HG03060 (cell line): Measurements from ENCODE around the gene RALGPS1.
"Not testable (repeated sequence)": the region's sequence is repeated elsewhere in the genome, so short reads cannot be mapped to it uniquely, and the experiment has no call there.

Experiments used
- ATAC-seq: cut with Tn5 transposase; IDR thresholded peaks from one replicate; pipeline ENCODE4 v1.9.1; 2021; ENCODE audit warnings: low read depth, moderate number of reproducible peaks; ENCODE audit not compliant: unreplicated experiment

RALGPS1 gene

DNA sequence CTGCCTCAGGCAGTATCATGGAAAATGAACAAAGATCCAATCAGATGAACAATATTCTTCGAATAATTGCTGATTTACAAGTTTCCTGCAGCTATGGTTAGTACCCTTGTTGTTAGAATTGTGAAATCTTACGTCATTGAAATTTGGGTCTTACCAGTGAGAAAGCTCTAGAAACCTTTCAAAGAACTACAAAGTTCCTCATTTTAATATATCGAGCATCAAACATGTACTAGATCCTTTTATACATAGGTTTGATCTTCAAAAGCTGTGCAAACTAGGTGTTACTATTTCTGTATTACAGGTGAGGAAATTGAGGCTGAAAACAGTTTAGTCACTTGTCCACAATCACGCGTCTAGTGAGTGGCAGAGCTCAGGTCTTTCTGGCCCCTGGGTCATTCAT lies 251.5 kb downstream of the RALGPS1 start:
- no peak for ATAC-seq

DNA sequence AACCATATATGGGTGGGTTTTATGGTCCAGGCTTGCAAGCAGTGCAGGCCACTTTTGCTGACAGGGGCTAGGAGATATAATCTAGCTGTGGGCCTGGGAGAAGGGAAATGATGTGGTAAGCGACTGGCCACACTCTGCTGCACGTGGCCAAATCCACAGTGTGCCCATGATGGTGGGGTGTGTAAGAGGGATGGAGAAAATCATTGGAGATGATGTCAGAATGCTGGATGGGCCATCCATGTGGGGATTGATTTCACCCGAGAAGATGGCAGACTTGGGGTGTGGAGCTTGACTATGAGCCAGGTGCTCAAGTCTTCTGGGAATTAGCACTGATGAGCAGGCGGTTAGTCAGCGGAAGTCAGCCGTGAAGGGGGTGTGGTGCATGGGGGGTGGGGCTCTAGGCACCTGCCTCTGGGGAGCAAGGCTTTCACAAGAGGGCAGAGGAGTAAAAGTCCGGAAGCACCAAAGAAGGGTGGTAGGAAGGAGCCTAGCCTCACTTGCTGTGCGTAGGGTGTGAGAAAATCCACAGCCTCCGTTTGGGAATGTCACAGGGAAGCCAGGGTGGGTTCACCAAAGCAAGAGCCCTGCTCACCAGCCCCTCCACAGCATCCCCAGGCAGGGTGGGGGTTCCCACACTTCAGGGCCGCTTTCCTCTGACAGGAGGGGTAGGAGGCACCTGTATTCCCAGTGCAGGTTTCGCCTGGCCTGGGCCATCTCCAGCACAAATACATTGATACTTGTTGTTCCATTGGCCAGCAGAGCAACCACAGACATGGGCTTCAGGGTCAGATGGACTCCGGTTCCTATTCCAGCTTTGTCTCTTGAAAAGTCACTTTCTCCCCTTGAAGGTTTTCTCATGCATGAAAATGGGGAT lies 252.3 kb downstream of the RALGPS1 start:
- ATAC-seq = peak; percentile 36

DNA sequence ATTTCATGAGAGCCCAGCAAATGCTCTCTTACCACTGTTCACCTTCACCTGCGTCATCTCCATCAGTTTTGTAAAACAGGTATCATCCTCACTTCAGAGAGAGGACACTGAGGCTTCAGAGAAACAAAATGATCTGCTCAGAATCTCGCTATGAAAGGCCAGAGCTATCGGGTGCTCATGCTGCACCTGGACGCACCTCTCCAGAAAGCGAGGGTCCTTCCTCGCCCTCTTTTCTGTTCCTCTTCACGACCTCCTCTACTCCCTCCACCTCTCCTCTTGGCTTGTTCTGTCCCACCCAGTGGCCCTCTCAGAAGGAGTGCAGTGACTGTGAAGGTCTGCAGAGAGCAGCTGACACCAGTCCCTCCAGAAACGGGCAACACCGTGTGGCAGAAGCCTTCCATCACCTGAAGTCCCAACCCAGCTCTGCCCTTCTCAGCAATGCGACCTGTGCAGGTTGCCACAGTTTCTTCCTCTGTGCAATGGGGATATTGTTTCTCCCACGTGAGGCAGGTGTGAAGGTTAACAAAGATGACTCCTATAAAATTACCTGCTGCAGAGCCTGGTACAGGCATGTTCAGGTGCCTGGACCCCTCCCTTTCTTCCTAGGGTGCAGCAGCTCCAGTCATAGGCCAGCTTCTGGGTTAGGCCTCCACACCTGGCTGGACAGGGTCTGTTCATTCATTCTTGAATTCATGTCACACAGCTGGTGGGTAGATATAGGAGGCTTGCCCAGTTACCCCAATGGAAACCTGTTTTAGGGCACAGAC lies 253.2 kb downstream of the RALGPS1 start:
- ATAC-seq = no peak

DNA sequence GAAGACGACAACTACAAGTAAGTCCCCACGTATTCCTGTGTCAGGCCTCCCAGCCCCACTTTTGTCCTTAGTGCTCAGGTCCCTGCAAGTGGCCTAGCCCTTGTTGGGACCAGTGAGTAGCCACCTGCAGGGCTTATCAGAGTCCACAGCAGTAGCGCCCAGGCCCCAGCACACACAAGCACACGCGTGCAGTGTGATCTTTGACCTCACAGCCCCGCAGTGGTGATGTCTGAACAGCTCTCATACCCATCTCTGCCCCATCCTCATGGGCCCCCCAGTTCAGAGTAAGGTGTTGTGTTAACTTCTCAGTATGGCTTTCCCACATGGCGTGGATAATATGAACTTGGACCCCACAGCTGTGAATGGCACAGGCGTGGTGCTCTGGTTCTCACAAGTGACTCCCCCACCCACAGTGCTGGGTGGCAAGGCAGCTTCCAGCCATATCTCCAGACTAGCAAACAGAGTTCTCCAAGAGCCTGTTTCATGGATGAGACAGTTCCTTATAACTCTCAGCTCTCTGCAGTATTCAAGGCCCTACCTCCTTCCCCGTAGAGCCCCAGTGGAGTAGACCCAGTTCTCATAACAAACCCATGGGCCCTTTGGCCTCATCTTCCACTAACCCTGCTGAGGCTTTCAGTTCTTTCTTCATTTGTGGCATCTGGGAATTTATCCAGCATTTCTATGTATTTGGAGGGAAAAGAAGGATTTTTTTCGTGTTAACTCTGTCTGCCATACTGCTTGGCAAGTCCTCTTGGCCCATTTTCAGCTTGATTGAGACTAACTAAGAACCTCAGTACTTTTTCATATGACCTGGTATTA lies 254.4 kb downstream of the RALGPS1 start:
- ATAC-seq = no peak

DNA sequence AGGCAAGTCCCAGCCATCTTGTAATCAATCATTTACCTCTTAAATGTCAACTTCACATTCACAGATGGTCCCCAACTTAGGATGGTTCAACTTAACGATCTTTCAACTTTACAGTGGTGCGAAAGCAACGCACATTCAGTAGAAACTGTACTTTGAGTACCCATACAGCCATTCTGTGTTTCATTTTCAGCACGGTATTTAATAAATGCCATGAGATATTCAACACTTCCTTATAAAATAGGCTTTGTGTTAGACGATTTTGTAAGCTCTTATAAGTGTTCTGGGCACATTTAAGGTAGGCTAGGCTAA lies 254.9 kb downstream of the RALGPS1 start:
- ATAC-seq = no peak

DNA sequence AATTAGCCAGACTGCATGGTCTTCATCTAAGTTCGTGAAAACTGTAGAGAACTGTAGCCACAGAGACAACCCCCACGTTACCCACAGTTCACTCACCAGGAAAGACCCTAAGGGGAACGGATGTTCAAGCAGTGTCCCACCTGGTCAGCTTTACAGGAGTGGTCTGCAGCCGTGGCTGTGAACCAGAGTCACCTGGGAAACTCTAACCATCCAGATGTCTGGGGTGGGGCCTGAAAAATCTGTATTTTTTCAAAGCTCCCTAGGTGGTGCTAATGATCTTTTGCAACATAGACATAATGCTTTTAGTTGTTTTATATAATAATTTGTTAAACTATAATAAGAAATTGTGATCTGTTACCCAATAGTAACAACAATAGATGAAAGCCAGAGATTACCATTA lies 255.5 kb downstream of the RALGPS1 start:
- no peak for ATAC-seq

DNA sequence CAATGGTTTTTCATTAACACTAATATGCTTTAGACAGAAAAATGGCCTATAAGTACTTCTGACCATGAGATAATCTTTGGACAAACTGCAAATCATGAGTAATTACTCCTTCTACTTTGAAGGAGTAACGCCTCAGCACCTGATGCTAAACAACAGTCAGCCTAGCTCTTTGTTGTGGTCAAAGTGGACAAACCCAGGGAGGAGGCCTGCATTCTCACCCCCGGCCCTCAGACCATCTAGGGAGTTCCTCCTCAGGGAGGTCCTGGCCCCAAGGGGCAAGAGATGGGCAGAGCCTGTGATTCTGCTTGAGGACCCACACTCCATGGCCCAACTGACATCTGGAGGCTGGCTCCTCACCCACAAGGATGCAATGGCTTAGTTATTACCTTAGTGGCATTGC lies 256.1 kb downstream of the RALGPS1 start:
- ATAC-seq = no peak

DNA sequence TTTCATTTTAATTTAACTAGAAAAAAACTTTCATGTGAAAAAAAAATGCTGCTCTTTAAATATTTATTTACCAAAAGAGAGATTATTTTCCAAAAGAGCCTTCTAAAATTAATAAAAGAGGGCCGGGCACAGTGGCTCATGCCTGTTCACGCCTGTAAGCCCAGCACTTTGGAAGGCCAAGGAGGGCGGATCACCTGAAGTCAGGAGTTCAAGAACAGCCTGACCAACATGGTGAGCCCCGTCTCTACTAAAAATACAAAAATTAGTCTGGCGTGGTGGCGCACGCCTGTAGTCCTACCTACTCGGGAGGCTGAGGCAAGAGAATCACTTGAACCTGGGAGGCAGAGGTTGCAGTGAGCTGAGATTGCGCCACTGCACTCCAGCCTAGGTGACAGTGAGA lies 256.8 kb downstream of the RALGPS1 start:
- not testable (repeated sequence) for ATAC-seq

DNA sequence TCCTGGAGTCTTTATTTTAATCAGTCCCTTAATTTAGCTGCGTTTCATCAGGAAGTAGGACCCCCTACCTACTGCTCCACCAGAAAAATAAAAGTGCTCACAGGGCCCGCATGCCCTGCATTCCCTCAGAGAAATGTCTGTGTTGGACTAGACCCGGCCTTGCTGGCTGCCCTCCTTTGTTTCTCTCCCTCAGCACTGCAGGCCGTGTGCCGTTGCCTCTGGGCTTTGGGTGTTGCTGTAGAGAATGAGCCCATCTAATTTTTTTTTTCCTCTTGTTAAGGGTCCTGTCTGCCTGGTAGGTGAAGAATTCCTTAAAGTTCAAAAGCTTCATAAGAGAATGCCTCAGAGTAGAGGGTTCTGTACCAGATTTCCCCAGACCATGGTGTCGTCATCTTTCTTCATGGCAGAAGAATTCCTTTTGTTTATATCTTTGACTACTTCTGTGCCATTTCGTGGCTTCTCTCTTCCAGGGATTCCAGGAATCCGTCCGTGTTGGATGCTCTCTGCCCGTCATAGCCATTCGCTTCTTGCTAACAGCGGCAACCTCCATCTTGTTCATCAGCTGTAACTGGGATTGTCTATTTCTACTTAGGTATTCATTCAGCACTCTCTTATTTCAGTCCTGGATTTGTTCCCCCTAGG lies 257.6 kb downstream of the RALGPS1 start:
- ATAC-seq = no peak

DNA sequence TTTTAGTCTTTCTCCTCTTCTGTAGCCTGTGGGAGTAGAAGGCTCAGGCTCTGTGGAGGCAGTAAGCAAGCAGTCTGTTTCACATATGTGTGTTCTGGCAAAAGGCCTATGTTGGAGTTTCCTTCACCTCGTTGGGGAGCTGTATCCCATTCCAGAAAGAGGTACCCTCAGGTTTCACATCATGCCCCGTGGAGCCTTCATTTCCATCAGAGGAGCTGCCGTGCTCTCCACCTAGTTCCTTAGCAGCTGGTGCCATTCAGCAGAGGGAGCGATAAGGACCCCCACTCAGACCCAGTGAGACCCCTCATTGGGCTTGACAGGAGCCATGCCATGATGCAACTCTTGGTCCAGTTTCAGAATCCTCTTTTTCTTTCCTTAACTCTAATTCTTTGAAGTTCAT lies 258.5 kb downstream of the RALGPS1 start:
- ATAC-seq = no peak

DNA sequence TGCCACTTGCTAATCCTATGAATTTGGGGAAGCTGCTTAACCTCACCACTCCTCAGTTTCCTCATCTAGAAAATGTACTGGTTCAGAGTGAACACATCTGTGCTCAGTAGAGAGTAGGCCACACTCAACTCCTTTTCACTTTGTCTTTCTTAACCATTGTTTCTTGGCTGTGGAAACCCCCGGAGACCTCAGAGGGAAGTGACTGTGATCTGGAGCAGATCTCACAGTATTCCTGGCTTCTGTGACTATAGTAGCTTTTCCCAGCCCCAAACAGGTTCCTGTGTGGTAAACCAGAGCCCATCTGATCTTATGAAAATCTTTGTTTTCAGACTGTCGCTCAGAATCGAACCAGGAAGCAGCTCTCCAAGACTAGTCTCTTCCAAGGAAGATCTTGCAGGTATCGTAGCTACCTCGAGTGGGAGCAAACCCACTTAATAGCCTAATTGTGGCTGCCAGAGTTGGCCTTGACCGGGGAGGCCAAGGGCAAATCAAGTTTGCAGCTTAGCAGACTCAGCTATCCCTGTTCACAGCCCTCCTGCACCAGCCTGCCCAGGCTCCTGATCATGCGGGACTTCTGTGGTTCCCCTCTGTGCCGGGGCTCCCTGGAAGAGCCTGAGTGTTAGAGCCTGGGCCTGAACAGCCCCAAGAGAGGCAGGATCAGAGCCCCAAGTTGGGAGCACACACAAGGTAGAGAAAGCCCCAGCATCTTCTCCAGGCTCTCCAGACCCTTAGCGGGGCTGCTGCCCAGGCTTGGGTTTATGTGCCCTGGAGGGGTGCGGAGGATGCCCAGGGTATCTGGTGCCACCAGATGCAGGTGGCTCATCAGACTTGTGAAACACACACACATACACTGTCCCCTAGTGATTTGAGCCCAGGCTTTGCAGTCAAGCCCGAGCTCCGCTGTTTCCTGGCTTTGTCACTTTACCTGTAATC lies 260.1 kb downstream of the RALGPS1 start:
- no peak for ATAC-seq

DNA sequence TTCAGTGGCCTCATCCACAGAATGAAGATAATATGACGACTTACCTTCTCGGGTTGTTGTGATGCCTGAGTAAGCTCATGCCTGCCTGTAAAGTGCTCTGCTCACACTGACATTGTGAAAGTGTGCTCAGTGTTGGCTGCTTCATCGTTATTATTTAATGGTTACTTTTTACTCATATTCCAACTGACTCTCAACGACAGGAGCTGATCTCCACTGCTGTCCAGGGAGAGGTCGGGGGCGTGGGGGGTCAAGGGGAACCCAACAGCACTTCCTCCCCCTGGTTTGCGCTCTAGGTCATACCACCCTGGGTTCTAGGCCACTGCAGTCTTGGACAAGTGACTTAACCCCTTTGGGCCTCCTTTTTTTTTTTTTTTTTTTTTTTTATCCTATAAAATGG lies 260.7 kb downstream of the RALGPS1 start:
- ATAC-seq = no peak

DNA sequence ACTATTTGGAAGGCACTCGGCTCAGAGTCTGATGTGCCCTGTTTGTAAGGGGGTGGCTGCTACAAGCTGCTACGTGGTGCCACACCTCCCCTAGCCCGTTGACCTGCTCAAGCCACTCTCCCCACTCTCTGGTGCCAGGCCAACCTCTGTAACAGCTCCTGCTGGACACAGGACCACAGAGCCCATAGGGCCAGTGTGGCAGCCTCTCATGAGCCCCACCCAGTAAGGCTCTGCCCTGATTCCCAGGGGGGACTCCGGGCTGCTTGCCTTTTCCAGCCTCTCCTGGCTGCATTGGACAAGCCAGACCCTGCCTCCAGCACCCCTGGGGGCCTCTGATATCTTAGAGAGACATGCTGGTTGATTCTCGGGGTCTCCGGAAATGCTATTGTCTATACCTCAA lies 261.2 kb downstream of the RALGPS1 start:
- ATAC-seq = no peak

DNA sequence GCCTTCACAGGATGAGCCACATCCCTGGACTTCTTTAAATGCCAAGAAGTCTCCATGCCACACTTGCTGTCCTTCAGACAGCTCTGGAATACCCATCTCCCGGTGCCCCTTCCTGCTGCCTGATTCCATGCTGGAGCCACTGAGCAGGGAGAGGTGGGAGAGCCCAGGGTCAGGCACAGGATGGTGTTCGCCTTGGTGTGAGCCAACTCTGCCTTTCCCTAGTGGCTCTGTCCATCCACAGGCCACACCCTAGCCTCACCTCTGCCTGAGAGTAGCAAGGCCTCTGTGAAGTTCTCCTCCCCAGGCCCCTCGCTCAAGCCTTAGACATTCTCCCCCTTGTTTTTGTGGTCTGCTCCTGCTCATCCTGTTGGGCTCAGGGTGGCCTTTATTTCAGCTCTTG lies 262.0 kb downstream of the RALGPS1 start:
- ATAC-seq = no peak

DNA sequence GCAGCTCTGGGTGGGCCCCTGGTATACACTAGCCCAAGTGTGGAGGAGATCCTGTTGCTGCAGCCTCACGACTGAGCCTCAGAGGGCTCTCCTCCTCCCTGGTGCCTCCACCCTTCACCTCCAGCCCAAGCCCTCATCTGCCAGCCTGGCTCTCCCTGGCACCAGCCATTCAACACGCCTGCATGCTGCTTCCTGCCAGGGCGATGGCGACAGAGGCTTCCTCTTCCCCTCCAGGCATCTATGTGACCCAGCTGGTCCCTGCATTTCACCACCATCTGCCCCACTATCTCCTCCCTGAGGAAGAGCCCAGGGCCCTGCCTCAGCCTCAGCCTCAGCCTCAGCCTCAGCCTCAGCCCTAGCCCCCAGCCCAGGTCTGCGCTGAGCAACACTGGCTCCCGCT lies 262.6 kb downstream of the RALGPS1 start:
- ATAC-seq = no peak

DNA sequence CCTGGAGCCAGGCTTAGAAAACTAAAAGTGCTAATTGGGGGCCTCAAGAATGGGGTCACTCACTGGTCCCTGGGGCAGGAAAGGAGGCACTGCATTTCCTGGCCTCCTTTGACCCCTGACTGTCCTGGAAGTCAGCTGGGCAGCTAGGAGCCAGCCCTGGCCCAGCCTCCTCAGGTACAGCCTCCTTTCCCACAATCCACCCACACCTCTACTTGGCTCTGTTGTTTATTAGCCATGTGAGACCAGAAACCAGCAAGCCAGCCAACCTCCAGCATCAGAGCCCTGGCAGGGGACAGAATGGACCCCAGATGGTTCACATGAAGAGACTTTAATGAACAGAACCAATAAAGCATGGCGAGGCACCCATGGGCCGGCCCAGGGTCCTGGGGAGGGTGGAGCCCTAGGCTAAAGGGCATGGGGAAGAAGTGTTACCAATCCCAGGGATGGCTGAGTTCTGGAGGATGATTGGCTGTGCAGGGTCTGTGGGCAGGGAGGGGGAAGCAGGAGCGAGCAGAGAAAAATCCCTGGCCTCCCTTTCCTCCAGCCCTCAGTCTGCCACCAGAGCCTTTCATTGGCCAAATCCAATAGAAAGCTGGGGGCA lies 263.2 kb downstream of the RALGPS1 start:
- no peak for ATAC-seq

DNA sequence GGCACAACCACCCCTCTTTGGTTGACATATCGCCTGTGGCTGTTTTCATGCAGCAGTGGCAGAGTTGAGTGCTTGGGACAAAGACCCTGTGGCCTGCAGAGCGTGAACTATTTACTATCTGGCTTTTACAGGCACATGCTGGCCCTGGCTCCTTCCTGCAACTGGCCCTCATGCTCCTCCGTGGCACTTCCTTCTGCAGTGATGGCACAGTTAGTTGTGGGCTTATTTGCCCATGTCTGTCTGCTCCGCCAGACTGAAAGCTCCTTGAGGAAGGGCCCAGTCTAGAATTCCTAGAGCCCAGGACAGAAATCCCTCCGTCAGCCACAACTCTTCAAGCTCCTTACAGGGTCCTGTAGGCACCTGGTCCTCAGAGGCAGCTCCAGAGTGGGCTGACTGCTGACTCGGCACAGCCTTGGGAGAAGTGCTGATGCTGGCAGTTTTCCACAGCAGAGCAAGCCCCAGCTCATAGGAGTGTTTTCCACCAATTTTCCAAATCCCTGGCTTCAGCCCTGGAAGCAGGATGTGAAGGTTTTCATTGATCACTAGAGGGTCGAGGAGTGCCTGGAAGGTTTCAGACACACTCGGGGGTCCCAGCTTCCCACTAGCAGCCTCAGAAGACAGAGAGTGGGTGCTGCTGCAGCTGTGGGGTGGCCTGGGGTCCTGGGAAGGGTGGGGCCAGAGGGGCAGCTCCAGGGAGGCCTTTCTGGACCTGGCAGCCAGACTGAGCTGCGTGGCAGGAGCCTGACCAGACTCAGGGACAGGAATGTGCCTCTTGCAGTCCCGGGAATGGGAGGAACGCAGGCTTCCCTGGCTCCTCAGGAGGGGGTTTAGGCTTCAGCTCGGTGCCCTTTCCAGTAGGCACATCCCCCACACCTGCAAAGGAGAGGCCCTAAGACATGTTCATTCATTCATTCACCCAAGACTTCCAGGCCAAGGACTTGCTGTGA lies 264.4 kb downstream of the RALGPS1 start:
- no peak for ATAC-seq
